ENCODE measurements around the gene TIAM1. TPM values are rescaled to one million over a fixed set of nuclear protein-coding genes. Genes with fewer than 3 reads are reported as not detected.

Gene TIAM1
- total RNA-seq, 1 donor from 2014 or later, result under 0.01 TPM

GRCh38 chr21:31137960-31138359 is 206.1 kb downstream of the TIAM1 start:
- no peak for DNase-seq (ENCODE audit: low read depth in 2 of 2)

GRCh38 chr21:31136891-31137290 is 207.2 kb downstream of the TIAM1 start:
- peak; percentile 25 to 65 for DNase-seq (ENCODE audit: low read depth in 2 of 2)

- peak in 1 of 2 donors; percentile 57 for DNase-seq (ENCODE audit: low read depth in 2 of 2)
Observed at GRCh38 chr21:31135531-31136184, 208.4 kb downstream of the TIAM1 start.

GRCh38 chr21:31133243-31133830 is 210.7 kb downstream of the TIAM1 start:
- DNase-seq (ENCODE audit: low read depth in 2 of 2), result no peak

- peak in 1 of 2 donors; percentile 54 for DNase-seq (ENCODE audit: low read depth in 2 of 2)
Observed at GRCh38 chr21:31132574-31133242, 211.4 kb downstream of the TIAM1 start.

- no peak for DNase-seq (ENCODE audit: low read depth in 2 of 2)
Observed at GRCh38 chr21:31130821-31131220, 213.2 kb downstream of the TIAM1 start.

GRCh38 chr21:31128234-31128633 is 215.8 kb downstream of the TIAM1 start:
- no peak for DNase-seq (ENCODE audit: low read depth in 2 of 2)

- DNase-seq (ENCODE audit: low read depth in 2 of 2), result no peak
Observed at GRCh38 chr21:31124010-31124409, 220.1 kb downstream of the TIAM1 start.

GRCh38 chr21:31119199-31119598 is 224.9 kb downstream of the TIAM1 start:
- DNase-seq (ENCODE audit: low read depth in 2 of 2), result no peak

- DNase-seq (ENCODE audit: low read depth in 2 of 2), result peak in 1 of 2 donors; percentile 67
Observed at GRCh38 chr21:31117128-31117916, 226.7 kb downstream of the TIAM1 start.

GRCh38 chr21:31115249-31115648 is 228.8 kb downstream of the TIAM1 start:
- no peak for DNase-seq (ENCODE audit: low read depth in 2 of 2)

- no peak for DNase-seq (ENCODE audit: low read depth in 2 of 2)
Observed at GRCh38 chr21:31111093-31111492, 233.0 kb downstream of the TIAM1 start.

GRCh38 chr21:31110430-31110829 is 233.6 kb downstream of the TIAM1 start:
- no peak for DNase-seq (ENCODE audit: low read depth in 2 of 2)

GRCh38 chr21:31107871-31108270 is 236.2 kb downstream of the TIAM1 start:
- peak in 1 of 2 donors; percentile 56 for DNase-seq (ENCODE audit: low read depth in 2 of 2)

- DNase-seq (ENCODE audit: low read depth in 2 of 2), result peak in 1 of 2 donors; percentile 60
Observed at GRCh38 chr21:31107176-31107785, 236.8 kb downstream of the TIAM1 start.

- no peak for DNase-seq (ENCODE audit: low read depth in 2 of 2)
Observed at GRCh38 chr21:31103571-31104265, 240.3 kb downstream of the TIAM1 start.

- DNase-seq (ENCODE audit: low read depth in 2 of 2), result no peak
Observed at GRCh38 chr21:31103163-31103562, 240.9 kb downstream of the TIAM1 start.

- DNase-seq (ENCODE audit: low read depth in 2 of 2), result no peak
Observed at GRCh38 chr21:31099122-31099521, 244.9 kb downstream of the TIAM1 start.

GRCh38 chr21:31098576-31099005 is 245.5 kb downstream of the TIAM1 start:
- DNase-seq (ENCODE audit: low read depth in 2 of 2), result peak; percentile 63 to 68

- no peak for DNase-seq (ENCODE audit: low read depth in 2 of 2)
Observed at GRCh38 chr21:31092832-31093625, 251.0 kb downstream of the TIAM1 start.

Measured in lung microvascular endothelial cell (primary cell).